Caco-2 (cell line): Measurements from ENCODE around the gene LTBP1. TPM values are rescaled to one million over a fixed set of nuclear protein-coding genes. Genes with fewer than 3 reads are reported as not detected.

Experiments
- BruUV-seq: library from RNA; stranded (reverse); fragments of 400-500 nt; replicated peaks from 2 replicates; lab custom pipeline; 2021; lab: Mats Ljungman, UMichigan
- CTCF ChIA-PET: fragments of 300-600 bp; sonication (Branson Sonifier 250); formaldehyde crosslinking; loops from one replicate; lab custom pipeline; 2022; ENCODE audit warnings: antibody characterized with exemption; lab: Charles Lee
- POLR2A ChIA-PET: fragments of 300-600 bp; sonication (Branson Sonifier 250); formaldehyde crosslinking; loops from one replicate; lab custom pipeline; 2022; ENCODE audit warnings: antibody characterized with exemption; lab: Charles Lee
- DNase-seq, 2 experiments: peaks; one replicate each; pipeline versions ENCODE4 v3.0.0 to v3.0.0-alpha.2; 2020 to 2022
- H3K27me3 ChIP-seq: replicated peaks from 2 replicates; pipeline ENCODE4 v1.6.0; 2011; ENCODE audit warnings: low read length; ENCODE audit not compliant: control insufficient read depth, insufficient read depth
- H3K36me3 ChIP-seq: 2 replicates; pipeline ENCODE4 v1.5.1; 2011; ENCODE audit warnings: low read length; ENCODE audit not compliant: control insufficient read depth, insufficient read depth
- H3K4me1 ChIP-seq: fragments of 250-450 bp; sonication (Bioruptor Pico); 2 replicates; pipeline ENCODE4 v1.5.1; 2020; ENCODE audit warnings: mild to moderate bottlenecking
- H3K4me3 ChIP-seq: 2 replicates; pipeline ENCODE4 v1.5.1; 2011; ENCODE audit warnings: low read depth, mild to moderate bottlenecking, control low read depth, low read length
- H3K9me3 ChIP-seq: fragments of 250-450 bp; sonication (Bioruptor Pico); 2 replicates; pipeline ENCODE4 v1.5.1; 2020; ENCODE audit warnings: mild to moderate bottlenecking, moderate library complexity
- H3K27ac Mint-ChIP-seq: one replicate; pipeline ENCODE4 v1.8.0; 2022; ENCODE audit warnings: mixed read lengths; ENCODE audit not compliant: unreplicated experiment
- H3K27me3 Mint-ChIP-seq: one replicate; pipeline ENCODE4 v1.8.0; 2022; ENCODE audit warnings: mixed read lengths; ENCODE audit not compliant: insufficient read depth, unreplicated experiment
- H3K36me3 Mint-ChIP-seq: one replicate; pipeline ENCODE4 v1.8.0; 2022; ENCODE audit warnings: mild to moderate bottlenecking, mixed read lengths; ENCODE audit not compliant: insufficient read depth, unreplicated experiment
- H3K4me1 Mint-ChIP-seq: one replicate; pipeline ENCODE4 v1.8.0; 2022; ENCODE audit warnings: low read depth, mixed read lengths; ENCODE audit not compliant: unreplicated experiment
- H3K4me3 Mint-ChIP-seq: one replicate; pipeline ENCODE4 v1.8.0; 2022; ENCODE audit warnings: mild to moderate bottlenecking, moderate library complexity, mixed read lengths; ENCODE audit not compliant: unreplicated experiment
- H3K9me3 Mint-ChIP-seq: one replicate; pipeline ENCODE4 v1.8.0; 2022; ENCODE audit warnings: mixed read lengths; ENCODE audit not compliant: unreplicated experiment
- CTCF ChIP-seq, 2 experiments: fragments of 200-600 bp in 1 of 2; IDR thresholded peaks; 1 replicate in 1 of 2; 2 replicates in 1 of 2; pipeline versions ENCODE4 v1.5.1 to v1.8.0; 2011 to 2022; ENCODE audit warnings: antibody characterized with exemption in 1 of 2, control low read depth in 1 of 2, inconsistent platforms in 1 of 2, low read depth in 1 of 2, low read length in 1 of 2, mild to moderate bottlenecking in 1 of 2, moderate library complexity in 1 of 2; ENCODE audit not compliant: insufficient read depth in 1 of 2, severe bottlenecking in 1 of 2, unreplicated experiment in 1 of 2
- intact Hi-C: fragments of 100-400 bp; cut with micrococcal nuclease; formaldehyde crosslinking; loops from one replicate; pipeline ENCODE4 v1.10.0; 2022; ENCODE audit not compliant: unreplicated experiment
- total RNA-seq: library from RNA; stranded (reverse); gene quantifications from 2 replicates; pipeline ENCODE4 v1.2.3, GENCODE V29; 2022

LTBP1 gene
- total RNA-seq, 1 experiment from 2014 or later, result 64.2 TPM

GRCh38 chr2:33256162-33256755 is 309.5 kb downstream of the LTBP1 start:
- H3K27me3 ChIP-seq, result no peaks in the 10 kb centered on the region
- Mint-ChIP-seq H3K9me3 (no peaks in the 10 kb centered on the region), H3K4me1 (no peaks in the 10 kb centered on the region), H3K36me3 (peaks cover 6% of the 10 kb centered on the region), H3K27me3 (no peaks in the 10 kb centered on the region), H3K4me3 (no peak overlapping the region), H3K27ac (no peak overlapping the region)
- intact Hi-C loops, result no loop called here
- CTCF ChIA-PET, result no interaction called here
- DNase-seq, result no peak
- H3K9me3 ChIP-seq, result no peaks in the 10 kb centered on the region
- BruUV-seq, result no TSS peak
- POLR2A ChIA-PET, result no interaction called here
- no peak overlapping the region for H3K4me3 ChIP-seq
- H3K36me3 ChIP-seq, result no peaks in the 10 kb centered on the region
- no peaks in the 10 kb centered on the region for H3K4me1 ChIP-seq
- TF ChIP-seq CTCF (IDR thresholded peaks at IDR 0.05; ENCODE audit: insufficient read depth in 1 of 2, low read depth in 1 of 2, low read length in 1 of 2, severe bottlenecking in 1 of 2, unreplicated experiment in 1 of 2), result no peak

DNA sequence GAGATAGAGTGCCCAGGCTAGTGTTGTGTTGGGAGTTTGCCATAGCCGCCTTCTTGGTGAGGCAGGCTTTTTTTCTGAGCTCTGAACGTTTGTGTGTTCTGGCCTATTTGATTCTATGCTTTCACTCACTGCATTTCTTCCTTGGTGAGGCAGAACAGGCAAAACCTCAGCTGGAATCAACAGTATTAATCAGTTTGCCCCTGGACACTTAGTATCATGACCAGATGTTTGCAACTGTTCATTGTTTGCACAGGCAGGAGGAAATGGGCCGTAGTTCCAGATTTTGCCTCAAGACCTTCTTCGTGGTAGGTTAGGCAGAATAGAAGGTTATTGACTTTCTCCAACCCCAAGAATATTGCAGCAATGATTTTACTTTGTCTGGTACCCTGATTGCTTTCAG is 311.6 kb downstream of the LTBP1 start:
- no peak overlapping the region for H3K4me3 Mint-ChIP-seq
- BruUV-seq, result no TSS peak
- intact Hi-C loops, result no loop called here

DNA sequence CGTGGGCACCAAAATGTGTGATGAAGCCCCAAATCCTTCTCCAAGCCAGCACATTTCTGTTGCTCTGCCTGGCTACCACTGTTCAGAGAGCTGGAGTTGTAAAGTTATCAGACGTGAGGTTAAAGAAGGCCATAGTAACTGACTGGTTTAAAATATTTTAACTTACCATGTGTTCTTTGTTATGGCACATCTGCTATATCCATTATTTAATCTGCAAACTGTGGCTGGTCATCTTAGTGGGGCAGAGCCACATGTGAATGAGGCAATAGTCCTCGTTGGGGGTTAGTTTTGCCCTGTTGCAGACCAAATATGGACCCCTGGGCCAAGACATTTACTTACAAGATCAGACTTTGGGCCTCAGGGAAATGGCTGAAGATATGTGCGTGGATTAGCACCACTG is 315.3 kb downstream of the LTBP1 start:
- Histone ChIP-seq H3K4me3 (no peak overlapping the region), H3K4me1 (no peaks in the 10 kb centered on the region), H3K9me3 (0 out of 2 replicates have a peak, but pooled peaks cover 9% of the 10 kb centered on the region), H3K36me3 (peaks cover under 1% of the 10 kb centered on the region; the same call in 1 of the 2 replicates), H3K27me3 (no peaks in the 10 kb centered on the region)
- intact Hi-C loops, result no loop called here
- no peak overlapping the region for H3K27ac Mint-ChIP-seq
- no peaks in the 10 kb centered on the region for H3K9me3 Mint-ChIP-seq
- DNase-seq, result no peak
- H3K4me3 Mint-ChIP-seq, result no peak overlapping the region
- H3K36me3 Mint-ChIP-seq, result no peaks in the 10 kb centered on the region
- no peaks in the 10 kb centered on the region for H3K27me3 Mint-ChIP-seq
- CTCF ChIA-PET, result no interaction called here
- POLR2A ChIA-PET, result no interaction called here
- BruUV-seq, result no TSS peak
- no peak for TF ChIP-seq CTCF (IDR thresholded peaks at IDR 0.05; ENCODE audit: insufficient read depth in 1 of 2, low read depth in 1 of 2, low read length in 1 of 2, severe bottlenecking in 1 of 2, unreplicated experiment in 1 of 2)
- no peaks in the 10 kb centered on the region for H3K4me1 Mint-ChIP-seq

More for the DNA sequence above, 311.6 kb downstream of the LTBP1 start:
- no peak for TF ChIP-seq CTCF (IDR thresholded peaks at IDR 0.05; ENCODE audit: insufficient read depth in 1 of 2, low read depth in 1 of 2, low read length in 1 of 2, severe bottlenecking in 1 of 2, unreplicated experiment in 1 of 2)
- H3K9me3 ChIP-seq, result no peaks in the 10 kb centered on the region
- H3K4me1 ChIP-seq, result no peaks in the 10 kb centered on the region
- ChIA-PET CTCF (no interaction called here), POLR2A (no interaction called here)
- H3K4me3 ChIP-seq, result no peak overlapping the region
- H3K27me3 Mint-ChIP-seq, result no peaks in the 10 kb centered on the region
- H3K27ac Mint-ChIP-seq, result no peak overlapping the region
- peaks cover 4% of the 10 kb centered on the region for H3K36me3 Mint-ChIP-seq
- H3K36me3 ChIP-seq, result no peaks in the 10 kb centered on the region
- H3K4me1 Mint-ChIP-seq, result no peaks in the 10 kb centered on the region
- DNase-seq, result no peak
- H3K27me3 ChIP-seq, result no peaks in the 10 kb centered on the region
- no peaks in the 10 kb centered on the region for H3K9me3 Mint-ChIP-seq
